HG03469 (cell line): ENCODE data around the gene KIF18A.
"Not testable (repeated sequence)": the region's sequence is repeated elsewhere in the genome, so short reads cannot be mapped to it uniquely, and the experiment has no call there.

Source experiments
- ATAC-seq: cut with Tn5 transposase; IDR thresholded peaks from one replicate; pipeline ENCODE4 v1.9.1; 2021; ENCODE audit warnings: mild to moderate bottlenecking, moderate library complexity, moderate number of reproducible peaks; ENCODE audit not compliant: unreplicated experiment

Gene KIF18A

GRCh38 chr11:28107191-28107749 lies 686 bp downstream of the KIF18A start:
- ATAC-seq, result no peak

- ATAC-seq, result no peak
Observed at GRCh38 chr11:28106353-28107043, 1.5 kb downstream of the KIF18A start.

DNA sequence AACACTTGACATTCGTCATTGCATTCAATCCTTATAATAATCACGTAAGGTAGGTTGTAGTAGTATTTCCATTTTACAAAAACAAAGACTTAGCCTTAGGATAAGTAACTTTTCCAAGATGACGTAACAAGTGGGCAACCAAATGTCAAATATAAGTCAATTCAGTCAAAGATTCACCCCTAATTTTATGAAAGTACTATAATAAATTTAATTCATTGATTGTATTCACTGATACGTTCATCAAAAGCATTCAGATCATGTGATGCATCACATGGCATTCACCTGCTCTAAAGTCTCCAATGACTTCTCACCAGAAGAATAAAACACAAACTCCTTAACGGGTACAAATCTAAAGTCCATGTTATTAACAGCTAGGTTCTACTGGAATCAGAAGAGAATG lies 2.1 kb downstream of the KIF18A start:
- ATAC-seq, result no peak

DNA sequence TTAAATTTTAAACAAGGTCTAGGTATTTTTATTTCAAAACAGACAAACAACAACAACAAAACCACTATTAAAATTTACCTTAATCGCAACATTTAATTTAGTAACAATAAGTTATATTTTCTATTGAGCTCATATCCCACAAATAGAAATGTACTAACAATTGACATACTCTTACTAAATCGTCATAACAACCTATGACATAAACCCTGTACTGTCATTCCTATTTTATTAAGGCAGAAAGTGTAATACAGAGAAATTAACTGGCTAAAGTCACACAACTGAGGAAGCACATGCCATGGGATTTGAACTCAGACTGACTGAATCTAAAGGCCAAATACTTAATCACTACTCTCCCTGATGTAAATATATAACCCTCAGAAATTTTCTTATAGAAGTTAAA lies 3.0 kb downstream of the KIF18A start:
- no peak for ATAC-seq

DNA sequence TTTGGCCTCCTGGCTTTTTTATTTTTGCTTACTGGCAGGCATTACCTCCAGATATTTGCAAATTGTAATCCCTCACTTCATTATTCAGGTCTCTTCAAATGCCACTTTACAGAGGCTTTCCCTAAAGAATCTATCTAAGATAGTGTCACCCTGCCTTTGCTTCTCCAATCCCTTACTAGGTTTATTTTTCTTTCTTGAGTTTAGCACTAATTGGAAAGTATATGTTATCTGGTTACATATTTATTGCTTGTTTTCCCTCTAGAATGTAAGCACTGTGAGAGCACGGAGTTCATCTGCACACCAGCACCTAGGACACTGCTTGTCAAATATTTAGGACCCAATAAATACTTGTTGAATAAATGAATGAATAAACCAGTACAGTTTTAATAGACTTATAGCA lies 3.5 kb downstream of the KIF18A start:
- ATAC-seq, result no peak

DNA sequence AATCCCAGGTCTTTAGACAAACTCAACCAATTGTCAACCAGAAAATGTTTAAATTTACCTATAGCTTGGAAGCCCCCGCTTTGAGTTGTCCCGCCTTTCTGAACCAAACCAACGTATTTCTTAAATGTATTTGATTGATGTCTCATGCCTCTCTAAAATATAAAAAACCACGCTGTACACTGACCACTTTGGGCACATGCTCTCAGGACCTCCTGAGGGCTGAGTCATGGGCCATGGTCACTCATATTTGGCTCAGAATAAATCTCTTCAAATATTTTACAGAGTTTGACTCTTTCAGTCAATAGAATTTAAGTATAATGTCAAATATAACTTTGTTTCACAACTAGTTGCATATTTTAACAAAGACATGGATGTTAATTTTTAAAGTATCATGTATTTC lies 5.7 kb downstream of the KIF18A start:
- not testable (repeated sequence) for ATAC-seq

DNA sequence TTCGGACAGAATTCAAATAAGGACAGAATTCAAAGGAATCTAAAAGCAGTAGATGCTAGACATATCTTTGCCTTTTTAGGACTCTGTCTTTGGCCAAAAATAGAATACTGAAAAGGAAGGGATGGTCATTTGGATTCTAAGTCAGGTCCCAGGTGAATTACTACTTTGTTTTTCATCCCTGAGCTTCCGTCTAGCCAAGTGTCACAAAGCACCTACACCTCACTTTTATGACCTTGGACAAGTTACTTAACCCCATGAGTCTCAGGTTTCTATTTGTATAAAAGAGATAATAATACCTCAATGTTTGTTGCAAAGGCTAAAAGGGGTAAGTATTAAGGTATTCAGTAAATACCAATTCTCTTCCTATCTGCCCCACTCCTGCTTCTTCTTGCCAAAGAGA lies 7.3 kb downstream of the KIF18A start:
- ATAC-seq, result no peak

DNA sequence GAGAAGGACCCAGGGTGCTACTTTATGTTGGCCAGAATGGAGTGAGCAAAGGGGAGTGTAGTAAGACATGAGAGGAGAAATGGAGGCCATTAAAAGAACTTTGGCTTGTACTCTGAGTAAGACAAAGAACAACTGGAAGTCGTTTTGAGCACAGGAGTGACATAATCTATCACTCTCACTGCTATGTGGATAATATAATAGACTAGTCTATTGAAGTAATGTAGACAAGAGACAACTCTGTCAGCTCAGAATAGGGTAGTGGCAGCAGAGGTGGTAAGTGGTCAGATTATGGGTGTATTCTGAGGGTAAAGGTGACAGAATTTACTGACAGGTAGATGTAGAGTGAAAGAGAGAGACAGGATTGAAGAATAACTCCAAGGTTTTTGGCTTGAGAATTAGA lies 8.2 kb downstream of the KIF18A start:
- no peak for ATAC-seq

DNA sequence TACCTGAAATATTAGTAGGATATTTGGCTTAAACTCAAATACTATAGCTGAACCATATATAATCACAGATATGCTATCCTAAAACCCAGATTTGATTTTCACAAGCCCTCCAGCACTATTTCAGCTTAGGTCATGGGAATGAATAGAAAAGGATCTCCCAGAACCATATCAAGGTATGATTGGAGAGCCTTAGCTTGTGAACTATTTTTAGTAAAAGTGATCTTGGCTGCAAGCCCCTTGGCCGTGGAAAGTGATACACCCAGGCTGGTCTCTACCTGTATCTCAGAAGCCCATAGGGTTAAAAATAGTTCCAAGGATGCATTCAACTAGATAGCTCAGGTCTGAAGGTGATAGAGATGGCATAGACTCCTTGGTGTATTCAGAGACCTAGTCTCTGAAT lies 9.7 kb downstream of the KIF18A start:
- no peak for ATAC-seq

DNA sequence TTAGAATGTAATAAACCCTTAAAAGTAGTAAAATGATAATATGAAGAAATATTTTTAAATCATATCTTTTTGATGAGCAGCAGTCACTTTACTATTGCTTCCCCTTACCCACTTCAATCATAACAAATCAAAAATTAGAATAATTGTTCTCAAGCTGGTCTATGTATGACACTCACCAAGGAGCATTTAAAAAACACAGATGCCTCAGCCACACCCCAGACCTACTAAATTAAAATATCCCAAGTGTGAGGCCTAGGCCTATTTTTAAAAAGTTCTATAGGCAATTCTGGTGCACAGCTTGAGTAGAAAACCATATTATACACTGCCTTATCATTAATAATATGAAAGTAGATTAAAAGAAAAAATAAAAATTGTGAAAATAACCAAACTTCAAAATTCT lies 15.2 kb downstream of the KIF18A start:
- no peak for ATAC-seq

GRCh38 chr11:28090052-28090749 lies 17.8 kb downstream of the KIF18A start:
- ATAC-seq, result no peak

- no peak for ATAC-seq
Observed at GRCh38 chr11:28089378-28089777, 18.6 kb downstream of the KIF18A start.

GRCh38 chr11:28087693-28088092 lies 20.3 kb downstream of the KIF18A start:
- not testable (repeated sequence) for ATAC-seq

DNA sequence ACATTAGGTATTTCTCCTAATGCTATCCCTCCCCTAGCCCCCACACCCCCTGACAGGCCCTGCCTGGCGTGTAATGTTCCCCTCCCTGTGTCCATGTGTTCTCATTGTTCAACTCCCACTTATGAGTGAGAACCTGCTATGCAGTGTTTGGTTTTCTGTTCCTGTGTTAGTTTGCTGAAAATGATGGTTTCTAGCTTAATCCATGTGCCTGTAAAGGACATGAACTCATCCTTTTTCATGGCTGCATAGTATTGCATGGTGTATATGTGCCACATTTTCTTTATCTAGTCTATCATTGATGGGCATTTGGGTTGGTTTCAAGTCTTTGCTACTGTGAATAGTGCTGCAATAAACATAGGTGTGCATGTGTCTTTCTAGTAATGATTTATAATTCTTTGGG lies 20.8 kb downstream of the KIF18A start:
- not testable (repeated sequence) for ATAC-seq

DNA sequence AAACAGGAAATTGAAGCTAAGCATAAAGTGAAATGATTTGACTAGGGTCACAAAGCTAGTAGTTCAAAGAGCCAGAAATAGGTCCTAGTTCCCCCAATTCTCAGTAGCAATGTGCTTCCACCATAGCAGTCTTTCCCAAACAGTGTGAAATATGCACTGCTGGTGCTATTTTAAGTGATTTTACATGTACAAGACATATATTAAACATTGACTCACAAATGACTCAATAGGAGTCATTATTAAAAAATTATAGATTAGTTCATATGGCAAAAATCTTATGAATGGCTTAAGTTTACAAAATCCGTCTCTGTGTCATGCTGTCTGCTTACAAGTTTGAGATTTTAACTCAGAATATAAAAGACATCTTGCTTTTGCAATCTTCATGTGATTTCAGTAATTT lies 21.4 kb downstream of the KIF18A start:
- ATAC-seq, result no peak

DNA sequence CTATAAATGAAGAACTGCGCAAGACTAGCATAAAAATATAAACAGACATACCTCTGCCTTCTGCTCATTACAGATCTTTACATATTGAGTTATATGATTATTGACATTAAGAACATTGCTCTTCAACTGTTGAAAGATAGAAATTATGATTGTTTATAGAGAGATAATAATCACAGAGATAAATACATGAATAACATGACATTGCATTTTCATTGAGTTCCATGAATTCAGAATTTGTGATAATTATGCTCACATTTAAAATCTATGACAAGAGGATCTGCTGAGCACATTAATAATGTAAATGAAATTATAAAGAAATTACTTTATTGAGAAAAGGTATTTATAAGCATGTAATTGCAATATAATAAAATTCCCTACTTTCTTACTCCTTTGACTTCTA lies 24.8 kb downstream of the KIF18A start:
- no peak for ATAC-seq

DNA sequence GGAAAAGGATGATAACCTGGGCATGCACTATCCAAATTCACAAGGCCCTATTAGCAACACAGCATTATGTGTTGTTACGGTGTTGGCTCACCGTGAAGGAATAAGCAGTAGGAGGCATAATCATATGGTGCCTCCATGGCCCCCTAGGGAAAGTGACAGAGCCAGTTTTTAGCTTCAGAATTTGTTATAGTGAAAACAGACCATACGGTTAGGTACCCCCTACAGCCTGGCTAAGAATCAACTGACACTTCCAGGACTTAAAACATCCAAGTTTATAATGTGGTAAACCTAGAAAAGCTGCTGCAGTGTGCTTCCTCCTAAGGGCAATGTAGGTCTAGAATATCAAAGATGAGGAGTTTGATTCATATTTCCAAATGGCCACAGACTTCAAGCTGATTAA lies 30.4 kb downstream of the KIF18A start:
- no peak for ATAC-seq

GRCh38 chr11:28072321-28072720 lies 35.6 kb downstream of the KIF18A start:
- no peak for ATAC-seq

GRCh38 chr11:28071305-28071704 lies 36.7 kb downstream of the KIF18A start:
- no peak for ATAC-seq

GRCh38 chr11:28058333-28058732 lies 49.6 kb downstream of the KIF18A start:
- no peak for ATAC-seq

DNA sequence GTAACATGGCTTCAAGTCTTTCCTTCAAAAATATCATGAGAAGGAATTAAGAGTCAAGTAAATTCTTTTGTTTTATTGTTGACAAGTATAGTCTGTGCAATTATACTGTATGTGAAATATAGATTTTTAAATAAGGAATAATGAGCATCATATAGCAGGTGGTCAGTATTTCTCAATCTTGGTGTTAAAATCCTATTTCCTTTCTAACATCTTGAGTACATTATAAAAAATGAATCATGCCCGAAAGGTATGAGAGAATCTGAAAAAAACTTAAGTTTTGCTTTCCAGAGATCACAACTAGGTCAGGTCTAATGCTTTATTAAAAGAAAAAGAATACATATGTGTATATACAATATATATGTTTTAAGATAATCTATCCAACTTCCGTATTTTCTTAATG lies 53.1 kb downstream of the KIF18A start:
- no peak for ATAC-seq
